Ureter (tissue), 1 donor: ENCODE measurements around the gene TRIM59. TPM values are rescaled to one million over a fixed set of nuclear protein-coding genes. Genes with fewer than 3 reads are reported as not detected.

Experiments
- DNase-seq: peaks from one replicate; pipeline ENCODE4 v3.0.0-alpha.2; 2020; ENCODE audit warnings: low spot score
- total RNA-seq: library from RNA; stranded (reverse); gene quantifications from one replicate; pipeline ENCODE4 v1.2.4, GENCODE V29; 2023
- donor health status: DM: yes; HTN: yes; CAD: no.

TRIM59 gene, protein sequence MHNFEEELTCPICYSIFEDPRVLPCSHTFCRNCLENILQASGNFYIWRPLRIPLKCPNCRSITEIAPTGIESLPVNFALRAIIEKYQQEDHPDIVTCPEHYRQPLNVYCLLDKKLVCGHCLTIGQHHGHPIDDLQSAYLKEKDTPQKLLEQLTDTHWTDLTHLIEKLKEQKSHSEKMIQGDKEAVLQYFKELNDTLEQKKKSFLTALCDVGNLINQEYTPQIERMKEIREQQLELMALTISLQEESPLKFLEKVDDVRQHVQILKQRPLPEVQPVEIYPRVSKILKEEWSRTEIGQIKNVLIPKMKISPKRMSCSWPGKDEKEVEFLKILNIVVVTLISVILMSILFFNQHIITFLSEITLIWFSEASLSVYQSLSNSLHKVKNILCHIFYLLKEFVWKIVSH
- 7.0 TPM for total RNA-seq

- DNase-seq: peak; percentile 92
These were observed at the start of gene TRIM59 for GRCh38 chr3:160449636-160450598. TSS of gene TRIM59 (minus strand) at chr3:160449786. CDS start at chr3:160439183, 10,603 bp downstream.

GRCh38 chr3:160498202-160498601 is 48.6 kb upstream of the TRIM59 start:
- no peak for DNase-seq

GRCh38 chr3:160490166-160490565 is 40.6 kb upstream of the TRIM59 start:
- DNase-seq: no peak

- DNase-seq: no peak
These were observed 36.9 kb upstream of the TRIM59 start for GRCh38 chr3:160486459-160486869.

GRCh38 chr3:160482796-160483195 is 33.2 kb upstream of the TRIM59 start:
- DNase-seq: no peak

DNA sequence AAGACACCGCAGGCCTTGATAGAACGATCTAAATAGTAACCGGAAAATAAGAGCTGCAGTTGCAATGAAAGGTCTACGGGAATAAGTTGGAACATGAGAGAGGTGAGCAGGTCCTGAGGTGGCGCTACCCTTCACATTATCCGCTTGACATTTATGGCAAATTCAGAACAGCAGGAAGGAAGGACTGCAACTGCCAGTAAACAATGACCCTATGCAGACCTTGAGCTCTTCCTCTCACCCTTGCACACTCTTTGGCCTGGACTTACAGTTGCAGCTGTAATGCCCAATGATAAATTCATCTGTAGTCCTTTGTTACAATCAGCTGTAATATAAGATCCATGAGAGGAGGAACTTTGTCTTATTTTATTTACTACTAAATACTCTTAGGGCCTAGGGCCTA is 32.3 kb upstream of the TRIM59 start:
- DNase-seq: no peak

DNA sequence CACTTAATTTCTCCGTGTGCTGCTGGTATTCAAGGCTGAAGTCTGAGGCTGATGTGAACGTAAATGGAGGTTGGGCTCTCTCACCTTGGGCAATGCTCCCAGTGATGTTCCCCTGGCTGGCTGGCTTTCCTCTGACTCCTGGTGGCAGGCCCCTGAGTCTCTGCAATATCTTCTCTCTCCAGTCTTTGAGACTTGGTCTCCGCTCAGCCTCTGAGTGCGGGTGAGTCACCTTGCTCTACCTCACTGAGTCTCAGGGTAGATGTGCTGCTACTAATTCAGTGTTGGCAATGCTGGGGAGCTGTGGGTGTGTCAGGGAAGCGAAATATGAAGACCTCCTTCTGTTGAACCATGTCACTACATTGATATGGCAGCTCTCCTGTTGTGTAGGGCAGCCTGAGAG is 31.3 kb upstream of the TRIM59 start:
- no peak for DNase-seq

- no peak for DNase-seq
These were observed 29.8 kb upstream of the TRIM59 start for GRCh38 chr3:160479376-160479775.

DNA sequence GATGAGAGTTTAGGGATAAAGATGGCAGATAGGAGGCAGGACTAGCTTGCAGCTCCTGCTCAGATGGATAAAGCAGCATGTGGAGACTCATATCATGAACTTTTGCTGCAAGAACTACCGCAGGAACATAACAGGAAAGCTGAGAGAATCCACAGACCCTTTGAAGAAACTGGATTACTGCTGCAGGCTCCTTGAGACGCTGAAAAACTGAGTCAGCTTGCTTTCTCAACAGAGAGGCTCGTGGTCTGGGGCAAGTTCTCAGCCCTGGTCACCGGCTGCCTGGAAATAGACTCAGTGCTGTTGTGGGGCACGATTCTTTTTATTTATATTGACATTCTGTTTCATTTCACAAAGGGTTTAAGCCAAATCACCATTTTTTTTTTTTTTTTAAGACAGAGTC is 28.8 kb upstream of the TRIM59 start:
- DNase-seq: no peak

- DNase-seq: no peak
These were observed 28.2 kb upstream of the TRIM59 start for GRCh38 chr3:160477750-160478149.

- no peak for DNase-seq
These were observed 26.3 kb upstream of the TRIM59 start for GRCh38 chr3:160475884-160476283.

- DNase-seq: no peak
These were observed 25.6 kb upstream of the TRIM59 start for GRCh38 chr3:160475153-160475552.

DNA sequence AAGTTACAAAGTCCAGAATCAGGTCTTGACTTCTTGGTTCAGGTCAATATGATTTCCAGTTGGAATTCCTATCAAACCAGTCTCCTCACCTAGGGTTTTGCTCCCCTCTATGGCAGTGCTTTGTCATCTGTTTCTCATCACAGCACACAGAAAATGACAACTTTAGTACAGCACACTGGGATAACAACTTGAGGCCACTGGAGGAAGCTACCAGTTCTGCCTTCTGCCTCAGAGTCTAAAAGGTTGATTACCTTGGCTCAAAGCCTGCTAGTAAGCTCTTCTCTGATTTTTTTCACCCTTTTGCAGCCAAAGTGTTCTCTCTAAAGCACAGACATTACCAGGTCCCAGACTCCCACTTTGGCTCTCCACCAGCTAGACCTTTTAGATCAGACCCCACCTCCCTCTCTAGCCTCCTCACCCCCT is 24.8 kb upstream of the TRIM59 start:
- no peak for DNase-seq

GRCh38 chr3:160473978-160474377 is 24.4 kb upstream of the TRIM59 start:
- no peak for DNase-seq

DNA sequence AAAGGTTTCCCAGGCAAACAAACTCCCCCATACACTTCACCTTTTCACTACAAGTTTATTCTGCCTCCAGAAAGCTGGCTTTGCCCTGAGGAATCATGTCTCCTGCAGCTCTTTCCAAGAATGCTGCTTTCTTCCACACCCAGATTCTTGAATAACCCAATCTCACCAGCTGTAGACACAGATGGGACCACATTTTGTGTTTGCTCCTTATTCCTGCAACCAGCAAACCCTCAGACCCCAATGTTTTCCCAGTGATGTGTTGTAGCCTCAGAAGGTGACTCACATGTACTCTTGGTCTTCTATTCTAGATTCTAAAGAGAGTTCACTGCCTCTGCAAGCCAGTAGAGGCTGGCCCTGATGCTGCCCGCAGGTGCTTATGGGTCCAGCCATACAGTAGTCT is 23.6 kb upstream of the TRIM59 start:
- no peak for DNase-seq

DNA sequence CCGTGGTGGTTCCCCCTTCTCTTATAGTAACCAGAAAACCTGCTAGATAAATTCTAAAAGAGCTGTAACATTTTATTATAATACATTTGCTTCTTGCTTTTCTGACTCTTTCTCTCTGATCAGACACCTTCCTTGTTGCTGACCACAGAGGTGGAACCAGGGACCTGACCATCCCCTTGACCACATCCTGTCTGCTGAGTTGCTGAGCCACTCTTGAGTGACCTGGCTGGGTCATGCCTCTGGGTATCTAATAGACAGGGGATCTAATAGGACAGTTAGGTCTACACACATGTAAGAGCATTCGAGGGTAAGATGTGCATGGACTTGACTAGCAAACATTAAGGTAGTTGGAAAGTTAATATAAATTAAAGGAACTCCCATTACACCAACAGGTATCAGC is 22.8 kb upstream of the TRIM59 start:
- no peak for DNase-seq

- DNase-seq: no peak
These were observed 22.3 kb upstream of the TRIM59 start for GRCh38 chr3:160471892-160472291.

- DNase-seq: no peak
These were observed 20.6 kb upstream of the TRIM59 start for GRCh38 chr3:160470181-160470580.

GRCh38 chr3:160464971-160465370 is 15.4 kb upstream of the TRIM59 start:
- DNase-seq: no peak

- no peak for DNase-seq
These were observed 14.7 kb upstream of the TRIM59 start for GRCh38 chr3:160464321-160464720.

DNA sequence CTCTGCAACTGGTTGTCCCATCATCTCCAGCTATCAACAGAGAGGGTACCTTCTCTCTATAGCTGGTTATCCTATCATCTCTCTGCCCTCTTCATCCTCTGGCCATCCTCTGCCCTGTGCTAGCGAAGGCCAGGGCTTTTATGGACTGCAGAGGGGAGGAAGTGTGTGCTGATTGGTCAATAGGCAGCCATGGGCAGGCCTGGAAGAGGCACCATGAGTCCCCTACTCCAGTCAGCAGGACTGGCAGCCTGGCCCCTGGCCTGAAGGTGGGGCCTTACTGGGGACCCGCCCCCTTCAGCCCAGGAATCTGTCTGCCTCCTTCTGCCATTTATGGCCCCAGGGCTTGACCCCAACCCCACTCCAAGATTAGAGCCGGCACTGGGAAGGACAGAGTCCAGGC is 10.4 kb upstream of the TRIM59 start:
- no peak for DNase-seq

DNA sequence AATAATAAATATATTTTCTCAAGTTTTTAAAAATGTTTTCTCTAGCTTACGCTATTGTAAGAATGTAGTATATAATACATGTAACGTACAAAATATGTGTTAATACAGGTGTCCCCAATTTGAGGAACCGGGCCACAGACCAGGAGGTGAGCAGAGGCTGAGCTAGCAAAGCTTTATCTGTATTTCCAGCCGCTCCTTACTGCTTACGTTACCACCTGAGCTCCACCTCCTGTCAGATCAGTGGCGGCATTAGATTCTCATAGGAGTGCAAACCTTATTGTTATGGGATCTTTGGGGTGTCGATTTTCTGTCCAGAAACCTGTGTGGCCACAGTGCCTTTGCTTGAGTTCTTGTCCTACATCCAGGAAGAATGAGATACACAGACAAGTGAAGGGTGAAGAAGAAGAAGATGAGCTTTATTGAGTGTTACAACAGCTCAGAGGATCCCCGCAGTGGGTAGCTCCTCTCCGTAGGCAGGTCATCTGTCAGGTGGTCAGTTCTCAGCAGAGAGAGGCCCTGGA is 9.9 kb upstream of the TRIM59 start:
- DNase-seq: no peak
